HL-60 (cell line): ENCODE results near the gene PNPO.

Experiments
- GABPA ChIP-seq: IDR thresholded peaks from 2 replicates; pipeline ENCODE4 v1.6.1; 2012; ENCODE audit warnings: low read depth
- POLR2AphosphoS5 ChIP-seq: IDR thresholded peaks from 2 replicates; pipeline ENCODE4 v1.6.1; 2012; ENCODE audit warnings: low read depth
- SPI1 ChIP-seq: IDR thresholded peaks from 2 replicates; pipeline ENCODE4 v1.6.1; 2012; ENCODE audit warnings: low read depth, mild to moderate bottlenecking, borderline replicate concordance
- TF ChIP-seq, protein P1 (sequence below): IDR thresholded peaks from one replicate; pipeline ENCODE4 v1.5.1; 2011; ENCODE audit warnings: low read length, control low read depth, inconsistent platforms; ENCODE audit not compliant: insufficient read depth
- TF ChIP-seq, protein P2 (sequence below): IDR thresholded peaks from 2 replicates; pipeline ENCODE4 v1.6.1; 2012; ENCODE audit warnings: low read depth; ENCODE audit not compliant: insufficient replicate concordance

DNA sequence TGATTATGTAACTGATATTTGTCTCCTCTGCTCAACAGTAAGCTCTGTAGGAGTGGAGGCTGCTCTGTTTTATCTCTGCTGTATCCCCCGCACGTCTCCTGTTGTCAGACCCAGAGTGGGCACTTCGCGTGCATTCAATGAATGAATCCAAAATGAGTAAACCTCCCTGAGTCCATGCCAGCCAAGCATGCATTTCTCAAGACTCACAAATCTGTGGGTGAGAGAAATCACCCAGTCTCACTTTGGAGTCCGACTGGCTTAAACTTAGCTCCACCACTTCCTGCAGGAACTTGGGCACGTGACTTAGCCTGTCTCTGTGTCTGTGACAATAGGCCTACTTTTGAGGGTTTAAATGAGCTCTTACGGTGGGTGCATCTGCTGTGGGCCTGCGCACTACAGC, 3.7 kb downstream of the PNPO start:
- no peak for TF ChIP-seq POLR2AphosphoS5
- TF ChIP-seq, protein P1, sequence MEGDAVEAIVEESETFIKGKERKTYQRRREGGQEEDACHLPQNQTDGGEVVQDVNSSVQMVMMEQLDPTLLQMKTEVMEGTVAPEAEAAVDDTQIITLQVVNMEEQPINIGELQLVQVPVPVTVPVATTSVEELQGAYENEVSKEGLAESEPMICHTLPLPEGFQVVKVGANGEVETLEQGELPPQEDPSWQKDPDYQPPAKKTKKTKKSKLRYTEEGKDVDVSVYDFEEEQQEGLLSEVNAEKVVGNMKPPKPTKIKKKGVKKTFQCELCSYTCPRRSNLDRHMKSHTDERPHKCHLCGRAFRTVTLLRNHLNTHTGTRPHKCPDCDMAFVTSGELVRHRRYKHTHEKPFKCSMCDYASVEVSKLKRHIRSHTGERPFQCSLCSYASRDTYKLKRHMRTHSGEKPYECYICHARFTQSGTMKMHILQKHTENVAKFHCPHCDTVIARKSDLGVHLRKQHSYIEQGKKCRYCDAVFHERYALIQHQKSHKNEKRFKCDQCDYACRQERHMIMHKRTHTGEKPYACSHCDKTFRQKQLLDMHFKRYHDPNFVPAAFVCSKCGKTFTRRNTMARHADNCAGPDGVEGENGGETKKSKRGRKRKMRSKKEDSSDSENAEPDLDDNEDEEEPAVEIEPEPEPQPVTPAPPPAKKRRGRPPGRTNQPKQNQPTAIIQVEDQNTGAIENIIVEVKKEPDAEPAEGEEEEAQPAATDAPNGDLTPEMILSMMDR = no peak
- TF ChIP-seq, protein P2, sequence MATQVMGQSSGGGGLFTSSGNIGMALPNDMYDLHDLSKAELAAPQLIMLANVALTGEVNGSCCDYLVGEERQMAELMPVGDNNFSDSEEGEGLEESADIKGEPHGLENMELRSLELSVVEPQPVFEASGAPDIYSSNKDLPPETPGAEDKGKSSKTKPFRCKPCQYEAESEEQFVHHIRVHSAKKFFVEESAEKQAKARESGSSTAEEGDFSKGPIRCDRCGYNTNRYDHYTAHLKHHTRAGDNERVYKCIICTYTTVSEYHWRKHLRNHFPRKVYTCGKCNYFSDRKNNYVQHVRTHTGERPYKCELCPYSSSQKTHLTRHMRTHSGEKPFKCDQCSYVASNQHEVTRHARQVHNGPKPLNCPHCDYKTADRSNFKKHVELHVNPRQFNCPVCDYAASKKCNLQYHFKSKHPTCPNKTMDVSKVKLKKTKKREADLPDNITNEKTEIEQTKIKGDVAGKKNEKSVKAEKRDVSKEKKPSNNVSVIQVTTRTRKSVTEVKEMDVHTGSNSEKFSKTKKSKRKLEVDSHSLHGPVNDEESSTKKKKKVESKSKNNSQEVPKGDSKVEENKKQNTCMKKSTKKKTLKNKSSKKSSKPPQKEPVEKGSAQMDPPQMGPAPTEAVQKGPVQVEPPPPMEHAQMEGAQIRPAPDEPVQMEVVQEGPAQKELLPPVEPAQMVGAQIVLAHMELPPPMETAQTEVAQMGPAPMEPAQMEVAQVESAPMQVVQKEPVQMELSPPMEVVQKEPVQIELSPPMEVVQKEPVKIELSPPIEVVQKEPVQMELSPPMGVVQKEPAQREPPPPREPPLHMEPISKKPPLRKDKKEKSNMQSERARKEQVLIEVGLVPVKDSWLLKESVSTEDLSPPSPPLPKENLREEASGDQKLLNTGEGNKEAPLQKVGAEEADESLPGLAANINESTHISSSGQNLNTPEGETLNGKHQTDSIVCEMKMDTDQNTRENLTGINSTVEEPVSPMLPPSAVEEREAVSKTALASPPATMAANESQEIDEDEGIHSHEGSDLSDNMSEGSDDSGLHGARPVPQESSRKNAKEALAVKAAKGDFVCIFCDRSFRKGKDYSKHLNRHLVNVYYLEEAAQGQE = no peak
- TF ChIP-seq GABPA = no peak
- TF ChIP-seq SPI1 = no peak
